HG02759 (cell line): ENCODE results near the gene RAI1.

Experiments used
- ATAC-seq: cut with Tn5 transposase; IDR thresholded peaks from one replicate; pipeline ENCODE4 v1.9.1; 2021; ENCODE audit warnings: mild to moderate bottlenecking, moderate library complexity; ENCODE audit not compliant: unreplicated experiment

Gene RAI1

GRCh38 chr17:17856386-17856785, 175.1 kb downstream of the RAI1 start:
- no peak for ATAC-seq

GRCh38 chr17:17857496-17857895, 176.2 kb downstream of the RAI1 start:
- no peak for ATAC-seq

GRCh38 chr17:17859909-17860765, 178.9 kb downstream of the RAI1 start:
- ATAC-seq = peak; percentile 59

GRCh38 chr17:17860766-17861107, 179.5 kb downstream of the RAI1 start:
- no peak for ATAC-seq
